Keratinocyte (primary cell): ENCODE results near the gene CSMD2.

Experiments used
- CTCF ChIP-seq, 3 experiments: IDR thresholded peaks in 1 of 3; conservative IDR thresholded peaks in 1 of 3; optimal IDR thresholded peaks in 1 of 3; 2 replicates in 2 of 3; 3 replicates in 1 of 3; pipeline versions ENCODE3 to v1.5.1; 2011; ENCODE audit warnings: low read length in 3 of 3, mild to moderate bottlenecking in 3 of 3, moderate library complexity in 2 of 3, control low read depth in 1 of 3, inconsistent platforms in 1 of 3; ENCODE audit not compliant: insufficient read depth in 2 of 3; ENCODE audit errors: extremely low read depth in 1 of 3
- EZH2 ChIP-seq: IDR thresholded peaks from one replicate; pipeline ENCODE4 v1.6.1; 2012; ENCODE audit warnings: inconsistent platforms, mild to moderate bottlenecking, low read length, moderate library complexity

- TF ChIP-seq EZH2, result no peak
- no peak for TF ChIP-seq CTCF (optimal IDR thresholded peaks at IDR 0.05 in 1 of 3, IDR thresholded peaks at IDR 0.05 in 1 of 3, conservative IDR thresholded peaks at IDR 0.05 in 1 of 3; ENCODE audit: extremely low read depth in 1 of 3, insufficient read depth in 2 of 3, low read length in 3 of 3)
Measured at GRCh38 chr1:33949570-33949969, 215.5 kb downstream of the CSMD2 start.
